Neural progenitor cell (in vitro differentiated cells): ENCODE results near the gene ABCC3. TPM values are rescaled to one million over a fixed set of nuclear protein-coding genes. Genes with fewer than 3 reads are reported as not detected.
A peak's percentile ranks its signal among the peaks of the same experiment; 100 is the strongest.

Experiments used
- DNase-seq: peaks from one replicate; pipeline ENCODE4 v3.0.0-alpha.2; 2016; ENCODE audit warnings: low spot score
- H2AFZ ChIP-seq: fragments of 200-600 bp; sonication (generic); replicated peaks from 2 replicates; pipeline ENCODE4 v1.6.1; 2016; ENCODE audit warnings: antibody characterized with exemption
- H3F3A ChIP-seq: fragments of 200-600 bp; sonication (generic); 2 replicates; pipeline ENCODE4 v1.6.1; 2016; ENCODE audit warnings: antibody characterized with exemption, low read depth
- H3K27ac ChIP-seq: fragments of 200-600 bp; sonication (generic); 2 replicates; pipeline ENCODE4 v1.5.1; 2016; ENCODE audit warnings: mild to moderate bottlenecking
- H3K27me3 ChIP-seq: fragments of 200-600 bp; sonication (generic); 2 replicates; pipeline ENCODE4 v1.6.1; 2016; ENCODE audit warnings: mild to moderate bottlenecking, moderate library complexity
- H3K36me3 ChIP-seq: fragments of 200-600 bp; sonication (generic); 2 replicates; pipeline ENCODE4 v1.5.1; 2016
- H3K4me1 ChIP-seq: fragments of 200-600 bp; sonication (generic); 2 replicates; pipeline ENCODE4 v1.6.1; 2016; ENCODE audit warnings: mixed run types
- H3K4me2 ChIP-seq: fragments of 200-600 bp; sonication (generic); 2 replicates; pipeline ENCODE4 v1.6.1; 2016
- H3K4me3 ChIP-seq: fragments of 200-600 bp; sonication (generic); 2 replicates; pipeline ENCODE4 v1.5.1; 2016
- H3K79me2 ChIP-seq: fragments of 200-600 bp; sonication (generic); 2 replicates; pipeline ENCODE4 v1.6.1; 2016; ENCODE audit warnings: low read depth
- H3K9ac ChIP-seq: fragments of 200-600 bp; sonication (generic); 2 replicates; pipeline ENCODE4 v1.6.1; 2016
- H3K9me3 ChIP-seq: fragments of 200-600 bp; sonication (generic); 2 replicates; pipeline ENCODE4 v1.5.1; 2016; ENCODE audit warnings: low read depth
- H4K20me1 ChIP-seq: fragments of 200-600 bp; sonication (generic); 2 replicates; pipeline ENCODE4 v1.6.1; 2016; ENCODE audit warnings: low read depth
- H3K27ac Mint-ChIP-seq: 3 replicates; pipeline ENCODE4 v1.8.0; 2021; ENCODE audit warnings: mixed read lengths
- H3K27me3 Mint-ChIP-seq: 2 replicates; pipeline ENCODE4 v1.8.0; 2022; ENCODE audit warnings: low read depth, mild to moderate bottlenecking, inconsistent platforms, moderate library complexity, mixed read lengths; ENCODE audit not compliant: insufficient read depth
- H3K36me3 Mint-ChIP-seq: 3 replicates; pipeline ENCODE4 v1.8.0; 2021; ENCODE audit warnings: mixed read lengths
- H3K4me1 Mint-ChIP-seq: 3 replicates; pipeline ENCODE4 v1.8.0; 2021; ENCODE audit warnings: mixed read lengths
- H3K4me3 Mint-ChIP-seq: 3 replicates; pipeline ENCODE4 v1.8.0; 2021; ENCODE audit warnings: mild to moderate bottlenecking, moderate library complexity, mixed read lengths
- H3K9me3 Mint-ChIP-seq: 3 replicates; pipeline ENCODE4 v1.8.0; 2020; ENCODE audit warnings: mixed read lengths
- CTCF ChIP-seq: fragments of 200-600 bp; sonication (generic); IDR thresholded peaks from 2 replicates; pipeline ENCODE4 v1.5.1; 2017; ENCODE audit warnings: antibody characterized with exemption, mild to moderate bottlenecking
- EZH2 ChIP-seq: fragments of 200-600 bp; sonication (generic); IDR thresholded peaks from 2 replicates; pipeline ENCODE4 v1.6.1; 2017; ENCODE audit warnings: antibody characterized with exemption, mild to moderate bottlenecking, moderate library complexity
- EZH2phosphoT487 ChIP-seq: fragments of 200-600 bp; sonication (generic); IDR thresholded peaks from 2 replicates; pipeline ENCODE4 v1.6.1; 2017; ENCODE audit warnings: antibody characterized with exemption
- total RNA-seq: library from RNA; depleted of rRNA; stranded (reverse); fragments of >200 nt; gene quantifications from 2 replicates; pipeline ENCODE4 v1.2.3, GENCODE V29; 2015; ENCODE audit warnings: low replicate concordance

The ABCC3 gene
- total RNA-seq, 1 donor from 2014 or later: not detected

- Mint-ChIP-seq H3K27ac (no peak overlapping the region), H3K4me3 (peak overlapping the region; percentile 6), H3K4me1 (peaks cover 41% of the 10 kb centered on the region), H3K36me3 (no peaks in the 10 kb centered on the region), H3K27me3 (peaks cover 40% of the 10 kb centered on the region), H3K9me3 (no peaks in the 10 kb centered on the region)
- no peak overlapping the region for H3K9ac ChIP-seq
- no peaks in the 10 kb centered on the region for H3K36me3 ChIP-seq
- H3K4me1 ChIP-seq: peaks cover 28% of the 10 kb centered on the region
- H4K20me1 ChIP-seq: peaks cover 4% of the 10 kb centered on the region
- H3F3A ChIP-seq: peaks cover 18% of the 10 kb centered on the region
- no peaks in the 10 kb centered on the region for H3K9me3 ChIP-seq
- no peak overlapping the region for H3K4me2 ChIP-seq
- TF ChIP-seq EZH2phosphoT487 (no peak), CTCF (peak; percentile 83)
- no peak overlapping the region for H3K4me3 ChIP-seq
- H3K79me2 ChIP-seq: no peaks in the 10 kb centered on the region
- peaks cover 61% of the 10 kb centered on the region for H3K27me3 ChIP-seq
- no peak overlapping the region for H2AFZ ChIP-seq
- DNase-seq: peak; percentile 51
- no peak overlapping the region for H3K27ac ChIP-seq
Measured at GRCh38 chr17:50630524-50631194, 4.0 kb upstream of the ABCC3 start.

GRCh38 chr17:50631195-50631907 lies 3.3 kb upstream of the ABCC3 start:
- DNase-seq: no peak
- no peak overlapping the region for H3K27ac Mint-ChIP-seq
- peaks cover 22% of the 10 kb centered on the region for H3K4me1 ChIP-seq
- H3K36me3 ChIP-seq: no peaks in the 10 kb centered on the region
- TF ChIP-seq EZH2: no peak
- no peak for TF ChIP-seq EZH2phosphoT487
- no peak for TF ChIP-seq CTCF
- H3K9me3 Mint-ChIP-seq: no peaks in the 10 kb centered on the region
- H3K36me3 Mint-ChIP-seq: no peaks in the 10 kb centered on the region
- no peaks in the 10 kb centered on the region for H3K79me2 ChIP-seq
- H3K4me2 ChIP-seq: no peak overlapping the region
- peaks cover 68% of the 10 kb centered on the region for H3K27me3 ChIP-seq
- peaks cover 4% of the 10 kb centered on the region for H4K20me1 ChIP-seq
- no peak overlapping the region for H2AFZ ChIP-seq
- no peak overlapping the region for H3K4me3 ChIP-seq
- H3K4me3 Mint-ChIP-seq: peak overlapping the region; percentile 68
- H3F3A ChIP-seq: peaks cover 18% of the 10 kb centered on the region
- no peak overlapping the region for H3K9ac ChIP-seq
- H3K27ac ChIP-seq: no peak overlapping the region
- H3K4me1 Mint-ChIP-seq: peaks cover 37% of the 10 kb centered on the region
- H3K9me3 ChIP-seq: no peaks in the 10 kb centered on the region
- peaks cover 45% of the 10 kb centered on the region for H3K27me3 Mint-ChIP-seq

- no peak overlapping the region for H3K4me3 ChIP-seq
- no peaks in the 10 kb centered on the region for H3K79me2 ChIP-seq
- H3F3A ChIP-seq: peaks cover 14% of the 10 kb centered on the region
- peaks cover 22% of the 10 kb centered on the region for H3K4me1 ChIP-seq
- Mint-ChIP-seq H3K4me1 (peaks cover 38% of the 10 kb centered on the region), H3K27me3 (peaks cover 48% of the 10 kb centered on the region), H3K27ac (peak overlapping the region; percentile 63), H3K36me3 (no peaks in the 10 kb centered on the region), H3K4me3 (peak overlapping the region; percentile 54), H3K9me3 (no peaks in the 10 kb centered on the region)
- DNase-seq: no peak
- H3K27ac ChIP-seq: no peak overlapping the region
- TF ChIP-seq EZH2: no peak
- no peak for TF ChIP-seq EZH2phosphoT487
- TF ChIP-seq CTCF: no peak
- H3K9ac ChIP-seq: no peak overlapping the region
- H3K27me3 ChIP-seq: peaks cover 70% of the 10 kb centered on the region
- H3K9me3 ChIP-seq: no peaks in the 10 kb centered on the region
- no peak overlapping the region for H3K4me2 ChIP-seq
- H3K36me3 ChIP-seq: no peaks in the 10 kb centered on the region
- peaks cover 4% of the 10 kb centered on the region for H4K20me1 ChIP-seq
- H2AFZ ChIP-seq: no peak overlapping the region
Measured at GRCh38 chr17:50631908-50632571, 2.6 kb upstream of the ABCC3 start.
